RWPE2 (cell line): ENCODE data around the gene POLE.

ENCODE experiments used
- ATAC-seq: fragments of 200-7000 bp; cut with Tn5 transposase; 3 replicates; pipeline ENCODE4 v1.9.1; 2021; ENCODE audit warnings: low read depth
- DNase-seq: peaks from one replicate; pipeline ENCODE4 v3.0.0-alpha.2; 2020; ENCODE audit warnings: low spot score
- H3K27ac ChIP-seq: fragments of 450-650 bp; 2 replicates; pipeline ENCODE4 v1.5.1; 2017; ENCODE audit warnings: mild to moderate bottlenecking; ENCODE audit not compliant: poor library complexity, severe bottlenecking
- H3K27me3 ChIP-seq: fragments of 250-450 bp; sonication (Bioruptor Pico); 2 replicates; pipeline ENCODE4 v1.5.1; 2021; ENCODE audit warnings: mild to moderate bottlenecking, moderate library complexity; ENCODE audit not compliant: insufficient read depth, poor library complexity, severe bottlenecking
- H3K36me3 ChIP-seq: fragments of 250-450 bp; sonication (Bioruptor Pico); 2 replicates; pipeline ENCODE4 v1.5.1; 2020; ENCODE audit warnings: low read depth, mild to moderate bottlenecking, moderate library complexity
- H3K4me1 ChIP-seq: fragments of 250-450 bp; sonication (Bioruptor Pico); 2 replicates; pipeline ENCODE4 v1.5.1; 2021; ENCODE audit warnings: mild to moderate bottlenecking, moderate library complexity; ENCODE audit not compliant: insufficient read depth, poor library complexity, severe bottlenecking
- H3K4me3 ChIP-seq: fragments of 250-450 bp; sonication (Bioruptor Pico); 2 replicates; pipeline ENCODE4 v1.5.1; 2021; ENCODE audit warnings: mild to moderate bottlenecking, moderate library complexity; ENCODE audit not compliant: severe bottlenecking
- H3K9me3 ChIP-seq: fragments of 250-450 bp; sonication (Bioruptor Pico); 2 replicates; pipeline ENCODE4 v1.5.1; 2021; ENCODE audit warnings: mild to moderate bottlenecking, moderate library complexity; ENCODE audit not compliant: severe bottlenecking
- CTCF ChIP-seq: fragments of 450-650 bp; IDR thresholded peaks from one replicate; pipeline ENCODE4 v1.5.1; 2017; ENCODE audit warnings: mild to moderate bottlenecking, moderate library complexity; ENCODE audit not compliant: poor library complexity, severe bottlenecking

The POLE gene

GRCh38 chr12:132629330-132629729, 57.8 kb downstream of the POLE start:
- Histone ChIP-seq H3K27me3 (no peaks in the 10 kb centered on the region), H3K4me1 (no peaks in the 10 kb centered on the region), H3K9me3 (no peaks in the 10 kb centered on the region), H3K27ac (no peak overlapping the region), H3K4me3 (no peak overlapping the region), H3K36me3 (peaks cover 66% of the 10 kb centered on the region)
- DNase-seq: no peak
- TF ChIP-seq CTCF: no peak
- ATAC-seq: no peak

- no peak for ATAC-seq
- Histone ChIP-seq H3K4me1 (no peaks in the 10 kb centered on the region), H3K27ac (no peak overlapping the region), H3K36me3 (peaks cover 44% of the 10 kb centered on the region), H3K27me3 (no peaks in the 10 kb centered on the region), H3K9me3 (no peaks in the 10 kb centered on the region), H3K4me3 (no peak overlapping the region)
- DNase-seq: no peak
- no peak for TF ChIP-seq CTCF
Measured at GRCh38 chr12:132625731-132626430, 61.3 kb downstream of the POLE start.

- no peak for DNase-seq
- Histone ChIP-seq H3K4me1 (no peaks in the 10 kb centered on the region), H3K27ac (no peak overlapping the region), H3K36me3 (peaks cover 36% of the 10 kb centered on the region), H3K27me3 (peaks cover 4% of the 10 kb centered on the region), H3K4me3 (no peak overlapping the region), H3K9me3 (no peaks in the 10 kb centered on the region)
- ATAC-seq: no peak
- TF ChIP-seq CTCF: no peak
Measured at GRCh38 chr12:132624910-132625630, 62.1 kb downstream of the POLE start.

- TF ChIP-seq CTCF: no peak
- peaks cover 12% of the 10 kb centered on the region for H3K27me3 ChIP-seq
- no peak for DNase-seq
- no peaks in the 10 kb centered on the region for H3K4me1 ChIP-seq
- no peak overlapping the region for H3K4me3 ChIP-seq
- H3K27ac ChIP-seq: no peak overlapping the region
- no peak for ATAC-seq
- no peaks in the 10 kb centered on the region for H3K9me3 ChIP-seq
- H3K36me3 ChIP-seq: peaks cover 28% of the 10 kb centered on the region
Measured at GRCh38 chr12:132624186-132624855, 62.8 kb downstream of the POLE start.
